Measurements from ENCODE around the gene MAP4.
A peak's percentile ranks its signal among the peaks of the same experiment; 100 is the strongest.
"Not testable (repeated sequence)": the region's sequence is repeated elsewhere in the genome, so short reads cannot be mapped to it uniquely, and the experiment has no call there.

The MAP4 gene

GRCh38 chr3:48016301-48016973 lies at the start of gene MAP4:
Gene MAP4 (minus strand): TSS chr3:48016416. CDS start chr3:47998860, 17,556 bp downstream.
- H3K9me3 ChIP-seq (ENCODE audit: control insufficient read depth in 1 of 2, low read length in 2 of 2) = no peaks in the 10 kb centered on the region
- no peak within 1 kb of the TSS for H3K4me3 ChIP-seq (ENCODE audit: low read depth in 1 of 2, low read length in 2 of 2)
- no peak within 1 kb of the TSS for H3K9ac ChIP-seq (ENCODE audit: low read depth in 1 of 2, low read length in 2 of 2)
- peaks cover 41 to 44% of the 10 kb centered on the region in 2 donors for H3K4me1 ChIP-seq (ENCODE audit: control insufficient read depth in 1 of 2, insufficient read depth in 2 of 2, low read length in 2 of 2)
- peaks cover 0 to 3% of the 10 kb centered on the region in 2 donors for H3K36me3 ChIP-seq (ENCODE audit: control insufficient read depth in 1 of 2, insufficient read depth in 2 of 2, low read length in 2 of 2)
- H3K27ac ChIP-seq (ENCODE audit: low read depth, low read length) = peak within 1 kb of the TSS; percentile 34
- H3K27me3 ChIP-seq (ENCODE audit: control insufficient read depth in 1 of 2, insufficient read depth in 2 of 2, low read length in 2 of 2) = no peaks in the 10 kb centered on the region

GRCh38 chr3:48065035-48065434 lies 48.8 kb upstream of the MAP4 start:
- Histone ChIP-seq H3K9me3 (ENCODE audit: control insufficient read depth in 1 of 2, low read length in 2 of 2) (no peaks in the 10 kb centered on the region), H3K36me3 (ENCODE audit: control insufficient read depth in 1 of 2, insufficient read depth in 2 of 2, low read length in 2 of 2) (no peaks in the 10 kb centered on the region), H3K9ac (ENCODE audit: low read depth in 1 of 2, low read length in 2 of 2) (no peak overlapping the region), H3K27ac (ENCODE audit: low read depth, low read length) (no peak overlapping the region), H3K27me3 (ENCODE audit: control insufficient read depth in 1 of 2, insufficient read depth in 2 of 2, low read length in 2 of 2) (no peaks in the 10 kb centered on the region), H3K4me1 (ENCODE audit: control insufficient read depth in 1 of 2, insufficient read depth in 2 of 2, low read length in 2 of 2) (peaks cover 4 to 16% of the 10 kb centered on the region in 2 donors), H3K4me3 (ENCODE audit: low read depth in 1 of 2, low read length in 2 of 2) (no peak overlapping the region)

GRCh38 chr3:48064292-48064829 lies 48.1 kb upstream of the MAP4 start:
- Histone ChIP-seq H3K4me1 (ENCODE audit: control insufficient read depth in 1 of 2, insufficient read depth in 2 of 2, low read length in 2 of 2) (peaks cover 2 to 10% of the 10 kb centered on the region in 2 donors), H3K9ac (ENCODE audit: low read depth in 1 of 2, low read length in 2 of 2) (no peak overlapping the region), H3K27me3 (ENCODE audit: control insufficient read depth in 1 of 2, insufficient read depth in 2 of 2, low read length in 2 of 2) (no peaks in the 10 kb centered on the region), H3K27ac (ENCODE audit: low read depth, low read length) (no peak overlapping the region), H3K4me3 (ENCODE audit: low read depth in 1 of 2, low read length in 2 of 2) (no peak overlapping the region), H3K36me3 (ENCODE audit: control insufficient read depth in 1 of 2, insufficient read depth in 2 of 2, low read length in 2 of 2) (no peaks in the 10 kb centered on the region), H3K9me3 (ENCODE audit: control insufficient read depth in 1 of 2, low read length in 2 of 2) (no peaks in the 10 kb centered on the region)

- H3K4me3 ChIP-seq (ENCODE audit: low read depth in 1 of 2, low read length in 2 of 2); H3K9ac ChIP-seq (ENCODE audit: low read depth in 1 of 2, low read length in 2 of 2); H3K9me3 ChIP-seq (ENCODE audit: control insufficient read depth in 1 of 2, low read length in 2 of 2); H3K27ac ChIP-seq (ENCODE audit: low read depth, low read length); H3K36me3 ChIP-seq (ENCODE audit: control insufficient read depth in 1 of 2, insufficient read depth in 2 of 2, low read length in 2 of 2); H3K4me1 ChIP-seq (ENCODE audit: control insufficient read depth in 1 of 2, insufficient read depth in 2 of 2, low read length in 2 of 2); H3K27me3 ChIP-seq (ENCODE audit: control insufficient read depth in 1 of 2, insufficient read depth in 2 of 2, low read length in 2 of 2): not testable (repeated sequence)
Observed at GRCh38 chr3:48061586-48061985, 45.4 kb upstream of the MAP4 start.

- no peaks in the 10 kb centered on the region for H3K9me3 ChIP-seq (ENCODE audit: control insufficient read depth in 1 of 2, low read length in 2 of 2)
- H3K27ac ChIP-seq (ENCODE audit: low read depth, low read length) = no peak overlapping the region
- H3K4me1 ChIP-seq (ENCODE audit: control insufficient read depth in 1 of 2, insufficient read depth in 2 of 2, low read length in 2 of 2) = no peaks in the 10 kb centered on the region
- no peak overlapping the region for H3K9ac ChIP-seq (ENCODE audit: low read depth in 1 of 2, low read length in 2 of 2)
- H3K36me3 ChIP-seq (ENCODE audit: control insufficient read depth in 1 of 2, insufficient read depth in 2 of 2, low read length in 2 of 2) = no peaks in the 10 kb centered on the region
- no peak overlapping the region for H3K4me3 ChIP-seq (ENCODE audit: low read depth in 1 of 2, low read length in 2 of 2)
- H3K27me3 ChIP-seq (ENCODE audit: control insufficient read depth in 1 of 2, insufficient read depth in 2 of 2, low read length in 2 of 2) = no peaks in the 10 kb centered on the region
Observed at GRCh38 chr3:48058091-48058490, 41.9 kb upstream of the MAP4 start.

- no peaks in the 10 kb centered on the region for H3K36me3 ChIP-seq (ENCODE audit: control insufficient read depth in 1 of 2, insufficient read depth in 2 of 2, low read length in 2 of 2)
- H3K27me3 ChIP-seq (ENCODE audit: control insufficient read depth in 1 of 2, insufficient read depth in 2 of 2, low read length in 2 of 2) = no peaks in the 10 kb centered on the region
- H3K27ac ChIP-seq (ENCODE audit: low read depth, low read length) = no peak overlapping the region
- H3K4me3 ChIP-seq (ENCODE audit: low read depth in 1 of 2, low read length in 2 of 2) = no peak overlapping the region
- H3K9ac ChIP-seq (ENCODE audit: low read depth in 1 of 2, low read length in 2 of 2) = no peak overlapping the region
- no peaks in the 10 kb centered on the region for H3K9me3 ChIP-seq (ENCODE audit: control insufficient read depth in 1 of 2, low read length in 2 of 2)
- H3K4me1 ChIP-seq (ENCODE audit: control insufficient read depth in 1 of 2, insufficient read depth in 2 of 2, low read length in 2 of 2) = no peaks in the 10 kb centered on the region
Observed at GRCh38 chr3:48057521-48057920, 41.3 kb upstream of the MAP4 start.

GRCh38 chr3:48047841-48048464 lies 31.7 kb upstream of the MAP4 start:
- H3K27ac ChIP-seq (ENCODE audit: low read depth, low read length) = no peak overlapping the region
- peaks cover 4 to 7% of the 10 kb centered on the region in 2 donors for H3K36me3 ChIP-seq (ENCODE audit: control insufficient read depth in 1 of 2, insufficient read depth in 2 of 2, low read length in 2 of 2)
- no peak overlapping the region for H3K9ac ChIP-seq (ENCODE audit: low read depth in 1 of 2, low read length in 2 of 2)
- H3K9me3 ChIP-seq (ENCODE audit: control insufficient read depth in 1 of 2, low read length in 2 of 2) = no peaks in the 10 kb centered on the region
- H3K4me1 ChIP-seq (ENCODE audit: control insufficient read depth in 1 of 2, insufficient read depth in 2 of 2, low read length in 2 of 2) = no peaks in the 10 kb centered on the region
- no peak overlapping the region for H3K4me3 ChIP-seq (ENCODE audit: low read depth in 1 of 2, low read length in 2 of 2)
- H3K27me3 ChIP-seq (ENCODE audit: control insufficient read depth in 1 of 2, insufficient read depth in 2 of 2, low read length in 2 of 2) = no peaks in the 10 kb centered on the region

GRCh38 chr3:48042071-48042760 lies 26.0 kb upstream of the MAP4 start:
- H3K9ac ChIP-seq (ENCODE audit: low read depth in 1 of 2, low read length in 2 of 2) = no peak overlapping the region
- no peaks in the 10 kb centered on the region for H3K9me3 ChIP-seq (ENCODE audit: control insufficient read depth in 1 of 2, low read length in 2 of 2)
- peaks cover 0 to 14% of the 10 kb centered on the region in 2 donors for H3K4me1 ChIP-seq (ENCODE audit: control insufficient read depth in 1 of 2, insufficient read depth in 2 of 2, low read length in 2 of 2)
- no peak overlapping the region for H3K4me3 ChIP-seq (ENCODE audit: low read depth in 1 of 2, low read length in 2 of 2)
- H3K27me3 ChIP-seq (ENCODE audit: control insufficient read depth in 1 of 2, insufficient read depth in 2 of 2, low read length in 2 of 2) = no peaks in the 10 kb centered on the region
- no peak overlapping the region for H3K27ac ChIP-seq (ENCODE audit: low read depth, low read length)
- no peaks in the 10 kb centered on the region for H3K36me3 ChIP-seq (ENCODE audit: control insufficient read depth in 1 of 2, insufficient read depth in 2 of 2, low read length in 2 of 2)

- Histone ChIP-seq H3K9me3 (ENCODE audit: control insufficient read depth in 1 of 2, low read length in 2 of 2) (no peaks in the 10 kb centered on the region), H3K4me3 (ENCODE audit: low read depth in 1 of 2, low read length in 2 of 2) (no peak overlapping the region), H3K27ac (ENCODE audit: low read depth, low read length) (no peak overlapping the region), H3K9ac (ENCODE audit: low read depth in 1 of 2, low read length in 2 of 2) (peak overlapping the region in 1 of 2 donors; percentile 2), H3K27me3 (ENCODE audit: control insufficient read depth in 1 of 2, insufficient read depth in 2 of 2, low read length in 2 of 2) (no peaks in the 10 kb centered on the region), H3K4me1 (ENCODE audit: control insufficient read depth in 1 of 2, insufficient read depth in 2 of 2, low read length in 2 of 2) (peaks cover 2 to 14% of the 10 kb centered on the region in 2 donors), H3K36me3 (ENCODE audit: control insufficient read depth in 1 of 2, insufficient read depth in 2 of 2, low read length in 2 of 2) (no peaks in the 10 kb centered on the region)
Observed at GRCh38 chr3:48039487-48040190, 23.4 kb upstream of the MAP4 start.

Measured in duodenal mucosa (tissue), 2 donors.